Measurements from ENCODE around the gene AFAP1L2.

DNA sequence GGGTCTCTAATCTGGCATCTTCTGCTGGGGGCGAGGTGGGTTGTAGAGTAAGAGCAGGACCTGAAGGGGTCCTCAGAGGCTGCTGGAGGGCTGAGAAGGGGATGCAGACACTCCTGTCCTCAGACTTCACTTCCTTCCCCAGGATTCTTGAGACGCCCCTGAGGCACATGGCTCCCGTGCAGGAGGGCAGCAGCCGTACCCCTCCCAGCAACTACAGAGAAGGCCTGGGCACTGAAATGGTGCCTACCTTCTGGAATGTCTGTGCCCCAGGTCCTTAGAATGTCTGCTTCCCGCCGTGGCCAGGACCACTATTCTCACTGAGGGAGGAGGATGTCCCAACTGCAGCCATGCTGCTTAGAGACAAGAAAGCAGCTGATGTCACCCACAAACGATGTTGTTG is 113.2 kb downstream of the AFAP1L2 start:
- TF ChIP-seq, protein P1, sequence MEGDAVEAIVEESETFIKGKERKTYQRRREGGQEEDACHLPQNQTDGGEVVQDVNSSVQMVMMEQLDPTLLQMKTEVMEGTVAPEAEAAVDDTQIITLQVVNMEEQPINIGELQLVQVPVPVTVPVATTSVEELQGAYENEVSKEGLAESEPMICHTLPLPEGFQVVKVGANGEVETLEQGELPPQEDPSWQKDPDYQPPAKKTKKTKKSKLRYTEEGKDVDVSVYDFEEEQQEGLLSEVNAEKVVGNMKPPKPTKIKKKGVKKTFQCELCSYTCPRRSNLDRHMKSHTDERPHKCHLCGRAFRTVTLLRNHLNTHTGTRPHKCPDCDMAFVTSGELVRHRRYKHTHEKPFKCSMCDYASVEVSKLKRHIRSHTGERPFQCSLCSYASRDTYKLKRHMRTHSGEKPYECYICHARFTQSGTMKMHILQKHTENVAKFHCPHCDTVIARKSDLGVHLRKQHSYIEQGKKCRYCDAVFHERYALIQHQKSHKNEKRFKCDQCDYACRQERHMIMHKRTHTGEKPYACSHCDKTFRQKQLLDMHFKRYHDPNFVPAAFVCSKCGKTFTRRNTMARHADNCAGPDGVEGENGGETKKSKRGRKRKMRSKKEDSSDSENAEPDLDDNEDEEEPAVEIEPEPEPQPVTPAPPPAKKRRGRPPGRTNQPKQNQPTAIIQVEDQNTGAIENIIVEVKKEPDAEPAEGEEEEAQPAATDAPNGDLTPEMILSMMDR (IDR thresholded peaks at IDR 0.05) = no peak
- TF ChIP-seq POLR2A (IDR thresholded peaks at IDR 0.05) = no peak

All from vagina (tissue), 2 donors.